GM21390 (cell line): ENCODE results near the gene PRPF18.

ENCODE experiments used
- ATAC-seq: cut with Tn5 transposase; IDR thresholded peaks from one replicate; pipeline ENCODE4 v1.9.1; 2021; ENCODE audit not compliant: unreplicated experiment

Gene PRPF18

DNA sequence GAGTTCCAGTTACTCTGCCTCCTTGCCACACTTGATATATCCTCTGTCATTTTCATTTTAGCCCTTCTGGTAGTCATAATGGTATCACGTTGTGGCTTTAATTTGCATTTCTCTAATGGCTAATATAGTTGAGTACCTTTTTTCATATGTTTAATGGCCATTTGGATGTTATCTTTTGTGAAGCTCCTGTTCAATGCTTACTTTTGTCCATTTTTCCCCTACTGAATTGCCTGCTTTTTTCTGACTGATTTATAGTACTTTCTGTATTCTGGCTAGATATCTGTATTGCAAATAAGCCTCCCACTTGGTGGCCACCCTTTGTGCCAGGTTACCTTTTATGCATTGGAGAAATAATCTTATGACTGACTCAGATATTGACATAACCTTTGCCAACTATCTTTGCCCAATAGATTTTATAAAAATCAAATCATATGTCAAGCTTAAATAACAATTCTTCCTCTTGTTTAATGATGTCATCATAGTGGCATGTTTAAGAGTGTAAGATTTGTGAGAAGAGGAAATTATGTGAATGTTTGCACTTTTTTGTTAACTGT lies 50.6 kb downstream of the PRPF18 start:
- ATAC-seq, result no peak

DNA sequence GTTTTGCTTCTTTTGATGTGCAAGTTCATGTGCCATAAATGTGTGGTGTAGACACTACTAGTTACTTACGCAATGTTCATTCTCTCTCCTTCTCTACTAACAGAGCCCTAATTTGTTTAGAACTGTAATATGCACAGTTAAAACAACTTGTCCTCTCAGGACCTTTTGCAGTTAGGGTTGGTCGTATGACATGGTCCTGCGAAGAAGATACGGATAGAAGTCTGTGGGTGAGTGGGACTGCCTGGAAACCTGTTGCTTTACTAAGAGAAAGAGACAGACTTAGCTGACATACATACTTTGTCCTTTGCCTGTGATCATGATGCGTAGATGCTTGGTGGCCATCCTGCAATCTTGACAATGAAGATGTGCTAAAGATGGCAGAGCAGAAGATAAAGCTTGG lies 51.1 kb downstream of the PRPF18 start:
- no peak for ATAC-seq

DNA sequence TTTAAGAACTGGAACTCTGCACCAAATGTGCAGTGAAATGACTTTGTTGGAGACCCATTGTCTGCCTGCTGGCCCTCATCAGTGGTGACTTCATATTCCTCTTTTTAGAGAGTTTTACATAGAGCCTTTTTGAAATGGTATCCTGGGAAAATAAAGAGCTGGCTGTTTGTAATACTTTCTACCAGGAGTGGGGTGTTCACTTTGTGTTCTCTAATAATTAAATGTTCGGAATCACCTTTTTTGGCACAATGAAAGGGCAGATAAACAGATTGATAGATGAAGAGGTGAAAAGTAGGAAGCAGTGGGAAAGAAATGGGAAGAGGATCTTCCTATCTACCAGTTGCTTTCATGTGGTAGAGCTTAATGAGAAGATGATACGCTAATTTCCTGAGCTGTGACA lies 55.5 kb downstream of the PRPF18 start:
- no peak for ATAC-seq

DNA sequence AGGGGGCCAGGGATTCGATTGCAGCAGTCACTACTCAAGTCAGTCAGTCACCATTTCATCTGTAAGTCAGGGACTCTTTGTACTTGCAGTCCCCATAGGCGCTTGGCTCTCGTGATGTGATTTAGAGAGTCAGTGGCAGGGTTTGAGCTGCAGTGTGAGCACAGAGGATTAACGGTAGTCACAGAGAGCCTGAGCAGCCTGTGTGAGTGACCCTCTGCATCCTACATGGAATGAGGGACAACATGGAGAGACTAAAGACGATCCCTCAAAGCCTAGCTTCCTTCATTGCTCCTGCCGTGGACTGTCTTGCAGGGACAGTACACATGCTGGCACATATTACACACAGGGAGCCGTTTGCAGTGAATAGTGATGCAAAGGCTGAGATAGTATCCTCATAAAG lies 56.3 kb downstream of the PRPF18 start:
- no peak for ATAC-seq

DNA sequence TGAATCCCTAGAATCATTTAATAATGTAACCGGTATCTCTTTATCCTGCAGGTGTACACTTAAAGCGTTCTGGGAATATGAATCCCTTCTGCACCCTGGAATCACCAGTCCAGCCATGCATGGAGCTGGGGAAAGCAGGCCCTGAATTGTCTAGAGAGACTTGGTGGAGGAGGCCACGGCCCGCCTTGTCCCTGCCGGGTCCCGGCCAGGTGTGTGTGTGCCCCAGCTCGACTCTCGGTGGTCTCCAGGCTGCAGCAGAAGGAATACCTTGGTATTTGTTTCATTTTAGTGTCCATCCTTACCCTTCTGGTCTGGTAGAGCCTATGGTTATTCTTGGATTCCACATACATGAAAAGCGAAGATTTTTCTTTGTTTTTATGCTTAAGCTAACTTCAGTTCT lies 58.1 kb downstream of the PRPF18 start:
- ATAC-seq, result no peak

DNA sequence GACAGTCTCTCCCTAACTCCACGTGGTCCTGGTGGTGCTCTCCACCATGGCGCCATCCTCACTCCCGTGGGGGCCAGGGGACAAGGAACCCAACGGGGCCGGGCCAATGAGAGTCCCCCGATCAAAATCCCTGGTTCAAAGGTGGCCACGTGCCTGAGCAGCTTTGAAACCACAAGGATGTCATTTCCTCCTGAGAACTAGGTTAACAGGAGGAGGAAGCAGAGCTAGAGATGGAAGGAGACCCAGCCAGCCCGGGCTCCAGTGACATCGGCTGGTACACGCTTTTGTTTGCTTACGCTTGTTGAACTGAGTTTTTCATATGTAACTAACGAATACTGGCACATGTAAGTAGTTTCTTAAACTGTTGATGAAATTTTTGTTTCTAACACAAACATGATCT lies 61.7 kb downstream of the PRPF18 start:
- no peak for ATAC-seq

DNA sequence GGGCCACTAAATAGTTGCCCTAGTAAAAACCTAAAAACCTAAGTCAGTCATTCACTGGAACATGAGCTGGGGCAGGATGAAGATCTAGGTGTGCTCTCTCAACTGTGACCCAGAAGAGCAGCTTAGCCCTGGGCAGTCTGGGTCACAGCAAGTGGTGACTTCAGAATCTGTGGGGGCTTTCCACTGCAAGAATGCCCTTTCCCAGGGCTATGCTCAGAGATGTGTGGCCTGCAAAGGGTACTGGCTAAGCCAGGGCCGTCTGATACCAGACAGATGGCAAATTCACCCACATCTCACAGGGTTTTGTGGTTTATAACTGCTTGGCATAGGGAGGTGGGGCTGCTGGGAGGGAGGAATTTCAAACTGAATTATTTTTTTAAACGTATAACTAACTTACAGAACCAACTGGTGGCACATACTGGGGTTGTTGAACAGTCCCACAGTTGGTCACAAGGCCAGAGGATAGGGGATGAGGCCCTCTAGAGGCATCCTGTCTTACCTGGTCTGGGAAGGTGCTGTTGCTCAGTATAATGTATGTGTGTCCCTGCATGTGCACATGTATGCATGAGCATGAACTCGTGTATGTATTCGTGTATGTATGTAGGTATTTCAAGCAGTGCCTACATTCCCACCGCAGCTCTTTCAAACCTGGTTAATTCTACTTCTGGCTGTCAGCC lies 63.2 kb downstream of the PRPF18 start:
- ATAC-seq, result peak; percentile 45

DNA sequence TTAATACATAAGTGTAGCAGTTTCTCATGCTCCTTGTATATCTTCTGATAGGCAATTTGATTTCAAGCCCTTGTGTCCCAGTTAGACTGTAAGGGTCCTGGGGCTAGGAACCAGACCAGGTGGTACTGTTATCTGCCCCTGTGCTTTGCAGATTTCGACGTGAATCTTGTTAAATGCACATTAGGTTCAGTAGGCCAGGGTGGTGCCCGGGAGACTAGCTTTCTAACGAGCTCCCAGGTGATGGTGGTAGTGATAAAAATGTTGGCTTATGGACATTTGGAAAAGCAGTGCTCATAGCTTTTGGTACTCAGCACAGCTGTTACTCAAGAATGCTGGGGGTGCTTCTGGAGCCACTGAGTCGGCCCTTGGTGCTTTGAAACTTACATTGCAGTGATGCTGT lies 64.2 kb downstream of the PRPF18 start:
- no peak for ATAC-seq

DNA sequence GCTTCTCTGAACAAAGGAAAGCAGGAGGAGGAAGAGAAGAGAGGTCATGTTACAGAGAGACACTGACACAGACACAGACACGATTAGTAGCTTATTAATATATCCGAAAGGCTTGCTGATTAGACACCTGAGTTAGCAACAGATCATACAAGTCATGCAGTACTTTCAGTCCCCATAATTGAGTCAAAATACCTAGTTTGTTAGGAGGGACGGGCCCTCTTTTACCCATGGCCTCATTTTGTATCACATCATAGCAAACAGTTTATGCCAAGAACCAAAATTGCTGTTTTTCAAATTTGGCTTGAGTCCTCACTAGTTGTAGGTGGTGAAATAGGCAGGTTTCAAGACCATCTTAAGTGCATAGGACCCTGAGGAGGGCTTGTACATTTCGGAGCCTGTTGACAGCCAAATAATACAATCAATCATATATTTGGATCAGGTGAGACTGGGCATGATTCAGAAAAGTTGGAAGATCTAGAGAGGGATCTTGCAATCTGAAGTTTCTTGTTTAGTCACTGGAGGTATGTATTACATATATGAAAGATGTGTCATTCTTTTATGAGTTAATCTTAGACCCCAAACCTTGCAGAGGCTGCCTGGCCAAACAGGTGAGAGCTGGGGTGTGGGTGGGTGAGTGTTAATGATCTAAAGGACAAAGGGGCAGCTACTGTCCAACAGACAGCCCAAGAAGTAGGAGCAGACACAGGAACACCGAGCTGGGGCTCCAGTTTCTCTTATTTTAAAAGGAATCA lies 65.4 kb downstream of the PRPF18 start:
- ATAC-seq, result no peak

DNA sequence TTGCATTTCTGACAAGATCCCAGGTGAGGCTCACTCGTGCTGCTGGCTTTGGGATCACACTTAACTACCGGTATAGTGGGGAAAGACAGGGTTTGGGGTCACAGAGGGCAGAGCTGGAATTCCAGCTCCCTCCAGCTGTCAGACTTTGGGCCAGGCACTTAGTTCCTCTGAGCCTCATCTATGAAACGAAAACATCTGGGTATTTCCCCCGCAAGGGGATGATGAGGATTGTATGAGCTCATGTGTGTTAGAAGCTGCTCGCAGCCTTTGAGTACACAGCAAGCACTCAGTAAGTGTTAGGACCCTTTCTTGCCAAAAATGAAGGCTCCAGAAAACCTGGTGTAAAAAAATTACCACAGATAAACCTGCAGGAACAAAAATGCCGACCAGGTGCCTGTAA lies 66.1 kb downstream of the PRPF18 start:
- no peak for ATAC-seq

DNA sequence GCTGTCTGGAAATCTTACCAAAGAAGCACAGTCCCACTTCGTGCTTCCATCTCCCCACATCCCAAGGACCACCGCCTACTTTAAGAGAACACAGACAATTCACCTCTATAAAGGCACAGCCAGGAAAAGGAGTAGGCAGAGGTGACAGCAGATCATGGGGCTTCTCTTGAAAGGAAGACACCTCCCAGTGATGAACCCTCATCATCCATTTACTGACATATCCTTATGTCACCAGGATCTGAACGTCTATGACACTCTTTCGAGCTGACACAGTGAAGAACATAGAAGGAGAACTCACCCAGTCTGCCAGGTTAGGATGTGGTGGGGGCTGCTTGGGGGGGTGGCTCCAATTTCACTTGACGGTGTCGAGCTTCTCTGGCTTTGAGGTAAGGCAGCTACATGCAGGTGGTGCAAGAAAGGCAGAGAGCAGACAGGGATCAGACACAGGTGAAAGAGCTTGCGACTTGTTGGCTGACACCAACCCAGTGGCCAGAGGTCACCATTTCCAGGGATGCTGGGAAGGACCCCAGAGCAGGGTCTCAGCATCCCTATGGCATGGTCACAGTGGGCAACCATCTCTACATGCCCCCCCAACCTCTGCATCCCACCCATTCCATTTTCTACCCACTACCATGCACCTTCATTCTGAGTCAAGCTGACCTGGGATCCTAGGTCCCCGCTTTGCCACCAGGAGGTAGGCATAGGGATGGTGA lies 67.5 kb downstream of the PRPF18 start:
- ATAC-seq, result no peak

DNA sequence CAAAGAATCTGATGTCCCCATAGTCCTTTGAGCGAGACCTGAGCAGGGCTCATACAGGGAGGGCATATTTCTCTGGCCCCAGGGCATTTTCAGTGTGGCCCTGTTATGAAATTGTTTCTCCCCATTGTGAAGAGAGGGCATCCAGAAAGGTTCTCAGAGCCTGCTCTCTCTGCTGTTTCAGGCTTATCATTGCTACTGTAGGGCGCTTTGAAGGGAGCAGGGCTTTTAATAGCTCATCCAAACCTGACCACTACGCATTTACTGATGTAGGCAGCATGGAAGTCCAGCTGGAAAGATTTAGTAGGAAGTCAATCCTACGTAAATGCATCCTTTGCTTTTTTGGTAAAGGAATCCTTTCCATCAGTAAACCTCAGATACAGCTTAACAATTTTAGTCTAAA lies 68.1 kb downstream of the PRPF18 start:
- ATAC-seq, result no peak

DNA sequence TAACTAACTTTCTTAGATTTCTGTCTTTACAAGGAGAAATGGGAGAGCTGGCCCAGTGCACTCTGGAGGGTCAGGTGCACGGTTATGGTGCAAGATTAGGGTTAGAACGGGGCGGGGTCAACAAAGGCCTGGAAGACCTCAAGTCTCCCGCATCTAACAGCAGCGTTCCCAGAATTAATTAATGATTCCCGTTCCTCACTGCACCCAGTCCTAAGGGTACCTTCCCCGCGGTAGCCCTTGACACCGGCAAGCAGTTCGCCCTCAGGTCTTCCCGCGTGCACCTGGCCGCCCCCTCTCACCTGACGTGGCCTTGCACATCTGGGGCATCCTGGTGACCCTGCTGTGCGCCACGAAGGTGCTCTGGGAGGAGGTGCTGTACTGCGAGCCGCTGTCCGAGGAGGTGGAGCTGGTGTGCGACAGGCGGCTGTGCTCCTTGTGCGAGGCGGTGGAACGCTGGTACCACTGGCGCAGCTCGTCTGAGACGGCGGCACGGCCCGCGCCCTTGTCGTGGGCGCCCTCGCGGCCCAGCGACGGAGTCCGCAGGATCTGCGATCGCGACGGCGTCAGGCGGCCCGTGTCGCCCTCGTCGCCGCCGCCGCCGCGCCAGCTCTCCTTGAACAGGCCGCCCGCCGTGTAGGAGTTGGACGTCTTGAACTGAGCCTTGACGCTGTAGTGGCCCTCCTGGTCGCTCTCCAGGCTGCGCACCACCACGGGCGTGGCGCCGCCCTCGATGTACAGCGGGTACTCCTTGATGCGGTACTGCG lies 69.8 kb downstream of the PRPF18 start:
- no peak for ATAC-seq

DNA sequence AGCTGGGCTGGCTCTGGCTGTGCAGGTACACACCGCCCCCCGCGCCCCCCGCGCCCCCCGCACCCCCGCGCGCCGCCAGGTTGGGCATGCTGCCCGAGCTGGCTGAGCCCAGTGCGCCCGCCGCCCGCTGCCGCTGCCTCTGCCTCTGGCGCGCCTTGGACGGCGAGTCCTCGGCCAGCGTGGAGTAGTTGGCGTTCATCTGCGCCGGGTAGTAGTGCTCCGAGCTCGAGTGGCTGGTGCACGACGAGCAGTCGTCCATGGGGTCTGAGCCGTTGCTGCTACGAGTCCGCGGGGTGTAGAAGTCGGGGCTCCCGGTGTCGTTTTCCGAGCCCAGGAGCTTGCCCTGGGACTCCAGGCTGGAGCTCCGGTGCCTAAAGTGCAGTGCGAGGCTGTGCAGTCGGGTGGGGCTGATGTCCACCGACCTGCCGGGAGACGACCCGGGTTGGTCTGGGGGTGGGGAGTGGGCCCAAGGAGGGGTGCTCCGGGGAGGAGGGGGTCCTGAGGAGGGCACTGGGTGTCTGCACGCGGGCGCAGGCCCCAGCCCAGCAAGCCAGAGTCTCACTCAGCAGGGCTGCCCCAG lies 70.4 kb downstream of the PRPF18 start:
- ATAC-seq, result no peak

DNA sequence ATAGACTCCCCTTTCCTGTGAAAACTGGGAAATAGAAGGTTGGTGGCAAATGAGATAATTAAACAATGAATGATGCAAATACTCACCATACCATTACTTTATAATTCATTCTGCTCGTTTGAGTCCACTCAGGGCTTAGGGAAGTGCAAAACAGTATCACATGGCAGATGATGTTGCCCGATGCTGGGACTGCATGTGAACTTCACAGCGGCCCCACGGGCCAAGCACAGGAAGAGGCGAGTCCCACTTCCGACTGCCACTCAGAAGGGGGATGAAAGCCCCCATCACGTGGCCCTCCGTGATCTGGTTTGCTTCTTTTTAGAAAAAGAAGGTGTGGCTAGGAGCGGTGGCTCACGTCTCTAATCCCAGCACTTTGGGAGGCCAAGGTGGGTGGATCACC lies 71.5 kb downstream of the PRPF18 start:
- no peak for ATAC-seq

DNA sequence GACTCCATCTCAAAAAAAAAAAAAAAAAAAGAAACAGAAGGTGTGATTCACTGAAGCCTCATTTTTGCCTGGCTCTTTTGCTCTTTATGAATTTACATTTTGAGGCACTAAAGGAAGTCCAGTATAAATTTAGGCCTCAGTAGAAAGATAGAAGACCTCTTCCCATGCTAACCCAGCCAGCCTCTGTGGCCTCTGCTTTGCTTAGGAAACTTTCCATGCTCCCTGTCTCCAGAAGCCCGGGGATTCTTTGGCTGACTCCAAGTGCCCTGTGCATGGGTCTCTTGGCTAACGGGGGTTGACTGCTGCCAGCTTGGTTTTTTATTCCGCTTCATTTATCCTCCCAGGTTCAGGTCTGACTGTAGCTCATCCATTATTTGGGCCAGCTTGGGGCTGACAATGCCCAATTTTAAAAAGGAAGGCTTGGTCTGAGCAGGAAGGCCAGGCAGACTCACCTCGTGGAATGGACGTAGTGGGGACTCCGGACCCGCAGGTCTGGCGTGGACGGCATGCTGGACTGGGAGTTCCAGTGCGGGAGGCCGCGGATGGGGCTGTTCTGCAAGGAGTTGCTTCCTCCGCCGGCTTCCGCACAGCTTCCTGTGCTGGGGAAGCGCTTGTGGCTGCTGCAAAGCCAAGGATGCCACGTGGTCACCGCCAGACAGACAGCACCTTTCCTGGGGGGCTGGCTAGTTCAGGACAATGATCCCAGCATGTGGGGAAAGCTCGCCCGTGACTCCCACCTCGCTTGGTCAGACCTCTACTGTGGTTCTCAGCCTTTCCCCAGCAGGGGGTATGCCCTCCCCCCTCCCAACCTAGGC lies 72.3 kb downstream of the PRPF18 start:
- no peak for ATAC-seq

DNA sequence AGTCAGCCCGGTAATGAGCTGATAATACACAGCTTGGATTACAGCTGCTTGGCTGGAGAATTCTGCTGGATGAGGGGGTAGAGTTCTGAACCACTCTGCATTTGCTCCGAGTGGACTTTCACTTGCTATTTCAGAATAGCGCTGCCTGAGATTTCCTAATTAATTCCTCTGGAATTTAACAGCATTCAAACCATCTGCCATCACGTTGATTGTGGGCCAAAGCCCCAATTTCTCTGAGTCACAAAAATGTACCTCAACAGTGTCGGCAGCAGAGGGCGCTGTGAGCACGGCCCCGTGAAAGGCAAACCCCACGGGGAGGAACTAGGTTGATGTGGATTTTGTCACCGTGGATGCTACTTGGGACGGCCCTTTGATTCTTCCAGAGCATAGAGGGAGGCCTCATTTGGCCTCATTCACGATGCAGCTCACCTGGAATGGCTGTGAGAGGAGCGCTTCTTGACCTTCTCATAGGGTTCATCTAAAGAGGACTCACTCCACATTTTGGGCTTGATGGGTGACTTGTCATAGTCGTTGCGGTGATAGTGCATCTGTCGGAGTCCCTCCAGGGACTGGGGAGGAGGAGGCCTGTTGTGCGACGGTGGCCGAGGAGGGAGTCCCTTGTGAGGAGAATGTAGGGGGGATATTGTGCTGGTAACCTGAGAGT lies 73.3 kb downstream of the PRPF18 start:
- no peak for ATAC-seq

DNA sequence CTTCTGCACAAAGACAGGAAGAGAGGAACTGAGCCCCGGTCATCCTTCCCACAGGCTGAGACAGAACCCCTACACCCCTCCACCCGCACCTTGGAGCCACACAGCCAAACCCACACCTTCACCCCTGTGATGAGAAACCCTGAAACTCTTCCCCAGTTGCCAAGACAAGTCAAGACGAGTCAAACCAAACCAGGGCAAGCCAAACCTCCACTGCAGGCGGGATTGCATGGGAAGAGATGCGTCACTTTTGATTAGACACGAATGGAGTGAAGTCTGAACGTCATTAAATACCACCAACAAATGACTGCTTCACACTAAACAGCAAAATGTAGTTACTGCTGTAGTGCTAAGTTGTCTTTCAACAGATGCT lies 73.8 kb downstream of the PRPF18 start:
- ATAC-seq, result no peak

DNA sequence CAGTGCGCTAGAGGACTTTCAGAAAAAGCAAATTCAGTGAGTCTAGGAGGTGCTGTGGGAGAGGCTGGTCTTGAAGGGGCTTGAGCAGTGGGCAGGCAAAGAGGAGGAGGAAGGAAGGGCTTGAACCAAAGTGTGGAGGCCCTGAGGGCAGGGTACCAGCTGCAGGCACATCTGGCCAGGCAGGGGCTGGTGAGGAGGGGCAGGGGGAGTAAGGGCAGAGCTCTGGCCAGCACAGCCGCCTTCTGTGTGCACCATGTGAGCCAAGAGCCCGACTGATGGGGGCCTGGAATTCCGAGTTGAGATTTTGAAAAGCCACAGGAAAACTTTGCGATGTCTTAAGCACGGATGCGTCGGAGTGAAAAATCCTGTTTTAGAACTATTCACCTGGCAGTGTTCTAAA lies 74.5 kb downstream of the PRPF18 start:
- no peak for ATAC-seq
